A673 (cell line): ENCODE results near the gene ZC3H12C. TPM values are rescaled to one million over a fixed set of nuclear protein-coding genes. Genes with fewer than 3 reads are reported as not detected.

ENCODE experiments used
- BruUV-seq: library from RNA; stranded (reverse); fragments of 400-500 nt; replicated peaks from 2 replicates; lab custom pipeline; 2021; lab: Mats Ljungman, UMichigan
- CTCF ChIA-PET: fragments of 300-600 bp; sonication (Branson Sonifier 250); formaldehyde crosslinking; loops from one replicate; lab custom pipeline; 2022; ENCODE audit warnings: antibody characterized with exemption; lab: Charles Lee
- POLR2A ChIA-PET: fragments of 300-600 bp; sonication (Branson Sonifier 250); formaldehyde crosslinking; loops from one replicate; lab custom pipeline; 2022; ENCODE audit warnings: antibody characterized with exemption; ENCODE audit not compliant: low non-redundant PET; lab: Charles Lee
- DNase-seq: peaks from one replicate; pipeline ENCODE4 v3.0.0-alpha.2; 2015; ENCODE audit warnings: low spot score
- H3K27ac ChIP-seq: fragments of 200-600 bp; sonication (generic); 2 replicates; pipeline ENCODE4 v1.5.1; 2016; ENCODE audit warnings: mixed run types, low read depth, mild to moderate bottlenecking, mixed read lengths, antibody characterized with exemption, low read length; ENCODE audit not compliant: poor library complexity, severe bottlenecking
- H3K27me3 ChIP-seq: fragments of 200-600 bp; sonication (generic); replicated peaks from 2 replicates; pipeline ENCODE4 v1.6.1; 2017; ENCODE audit warnings: mixed run types, low read depth, mild to moderate bottlenecking, mixed read lengths, antibody characterized with exemption, low read length; ENCODE audit not compliant: insufficient read depth, poor library complexity
- H3K36me3 ChIP-seq: fragments of 200-600 bp; sonication (generic); 2 replicates; pipeline ENCODE4 v1.6.1; 2016; ENCODE audit warnings: mixed run types, mild to moderate bottlenecking, mixed read lengths, antibody characterized with exemption, low read length; ENCODE audit not compliant: insufficient read depth, poor library complexity, severe bottlenecking
- H3K4me1 ChIP-seq: fragments of 200-600 bp; sonication (generic); 2 replicates; pipeline ENCODE4 v1.6.1; 2017; ENCODE audit warnings: mixed run types, mild to moderate bottlenecking, mixed read lengths, antibody characterized with exemption, low read length; ENCODE audit not compliant: insufficient read depth, poor library complexity, severe bottlenecking
- H3K4me3 ChIP-seq: fragments of 200-600 bp; sonication (generic); 2 replicates; pipeline ENCODE4 v1.5.1; 2016; ENCODE audit warnings: low read depth, mixed run types, mild to moderate bottlenecking, mixed read lengths, low read length; ENCODE audit not compliant: poor library complexity, severe bottlenecking
- H3K9me3 ChIP-seq: fragments of 200-600 bp; sonication (generic); 2 replicates; pipeline ENCODE4 v1.6.1; 2016; ENCODE audit warnings: mixed run types, low read depth, mild to moderate bottlenecking, mixed read lengths, antibody characterized with exemption, low read length; ENCODE audit not compliant: poor library complexity, severe bottlenecking
- CTCF ChIP-seq: fragments of 300-800, 200-600 bp; sonication (generic); conservative IDR thresholded peaks from 2 replicates; pipeline ENCODE4 v1.5.1; 2017; ENCODE audit warnings: low read depth, mild to moderate bottlenecking, antibody characterized with exemption, low read length, moderate library complexity, mixed read lengths
- EZH2 ChIP-seq: fragments of 200-600 bp; sonication (generic); IDR thresholded peaks from 2 replicates; pipeline ENCODE4 v1.6.1; 2017; ENCODE audit warnings: borderline replicate concordance, low read depth, mild to moderate bottlenecking, mixed read lengths, antibody characterized with exemption, low read length; ENCODE audit not compliant: poor library complexity, severe bottlenecking
- intact Hi-C: fragments of 100-400 bp; cut with micrococcal nuclease; formaldehyde crosslinking; loops from one replicate; pipeline ENCODE4 v1.10.0; 2022; ENCODE audit not compliant: unreplicated experiment
- total RNA-seq: library from RNA; stranded (reverse); gene quantifications from 2 replicates; pipeline ENCODE4 v1.2.3, GENCODE V29; 2021

The ZC3H12C gene
- total RNA-seq, 1 experiment from 2014 or later, result 21.7 TPM

- Histone ChIP-seq H3K4me3 (no peak overlapping the region), H3K27ac (no peak overlapping the region), H3K4me1 (peaks cover 38% of the 10 kb centered on the region), H3K9me3 (peaks cover 8% of the 10 kb centered on the region), H3K36me3 (no peaks in the 10 kb centered on the region), H3K27me3 (no peaks in the 10 kb centered on the region)
- intact Hi-C loops, result loop anchor here (10.0 kb wide), 1 partner anchor 296 kb away; no protein-coding TSS in a partner anchor
- TF ChIP-seq EZH2 (no peak), CTCF (no peak)
- ChIA-PET POLR2A (no interaction called here), CTCF (no interaction called here)
- DNase-seq, result no peak
- no TSS peak for BruUV-seq
These were observed 14.2 kb upstream of the ZC3H12C start for GRCh38 chr11:110078923-110079544.

- TF ChIP-seq EZH2, result no peak
- no peak for TF ChIP-seq CTCF
- no peaks in the 10 kb centered on the region for H3K36me3 ChIP-seq
- POLR2A ChIA-PET, result no interaction called here
- peaks cover 31% of the 10 kb centered on the region for H3K4me1 ChIP-seq
- H3K27me3 ChIP-seq, result no peaks in the 10 kb centered on the region
- no peak overlapping the region for H3K4me3 ChIP-seq
- BruUV-seq, result no TSS peak
- no peak overlapping the region for H3K27ac ChIP-seq
- intact Hi-C loops, result loop anchor here (10.0 kb wide), 1 partner anchor 295 kb away; no protein-coding TSS in a partner anchor
- CTCF ChIA-PET, result no interaction called here
- peaks cover 8% of the 10 kb centered on the region for H3K9me3 ChIP-seq
- DNase-seq, result no peak
These were observed 13.5 kb upstream of the ZC3H12C start for GRCh38 chr11:110079726-110080125.

- peaks cover 14% of the 10 kb centered on the region for H3K4me1 ChIP-seq
- intact Hi-C loops, result no loop called here
- no peak overlapping the region for H3K4me3 ChIP-seq
- no peak for DNase-seq
- CTCF ChIA-PET, result no interaction called here
- H3K9me3 ChIP-seq, result peaks cover 8% of the 10 kb centered on the region
- TF ChIP-seq EZH2 (no peak), CTCF (no peak)
- POLR2A ChIA-PET, result no interaction called here
- H3K27ac ChIP-seq, result no peak overlapping the region
- H3K27me3 ChIP-seq, result no peaks in the 10 kb centered on the region
- no TSS peak for BruUV-seq
- H3K36me3 ChIP-seq, result no peaks in the 10 kb centered on the region
These were observed 11.5 kb upstream of the ZC3H12C start for GRCh38 chr11:110081462-110082376.
